GM18858 (cell line): ENCODE results near the gene SEMA6B.
"Not testable (repeated sequence)": the region's sequence is repeated elsewhere in the genome, so short reads cannot be mapped to it uniquely, and the experiment has no call there.

ENCODE experiments used
- ATAC-seq: cut with Tn5 transposase; IDR thresholded peaks from one replicate; pipeline ENCODE4 v1.9.1; 2021; ENCODE audit not compliant: unreplicated experiment

Gene SEMA6B

GRCh38 chr19:4528843-4529242 lies 30.6 kb downstream of the SEMA6B start:
- no peak for ATAC-seq

- ATAC-seq = not testable (repeated sequence)
Observed at GRCh38 chr19:4527377-4527776, 32.1 kb downstream of the SEMA6B start.

GRCh38 chr19:4525563-4526002 lies 33.9 kb downstream of the SEMA6B start:
- ATAC-seq = no peak

- no peak for ATAC-seq
Observed at GRCh38 chr19:4524808-4525562, 34.5 kb downstream of the SEMA6B start.

GRCh38 chr19:4523306-4524110 lies 36.0 kb downstream of the SEMA6B start:
- no peak for ATAC-seq

- ATAC-seq = no peak
Observed at GRCh38 chr19:4522291-4523002, 37.0 kb downstream of the SEMA6B start.

- no peak for ATAC-seq
Observed at GRCh38 chr19:4521888-4522242, 37.6 kb downstream of the SEMA6B start.

GRCh38 chr19:4521170-4521887 lies 38.2 kb downstream of the SEMA6B start:
- ATAC-seq = no peak

GRCh38 chr19:4519521-4520277 lies 39.8 kb downstream of the SEMA6B start:
- ATAC-seq = no peak

- no peak for ATAC-seq
Observed at GRCh38 chr19:4519172-4519496, 40.4 kb downstream of the SEMA6B start.

- no peak for ATAC-seq
Observed at GRCh38 chr19:4518345-4519171, 40.9 kb downstream of the SEMA6B start, which contains the start of gene PLIN4. PLIN4 (minus strand) TSS chr19:4518486; CDS start chr19:4518272, 214 bp downstream.

GRCh38 chr19:4517451-4518057 lies 41.9 kb downstream of the SEMA6B start:
- no peak for ATAC-seq

- no peak for ATAC-seq
Observed at GRCh38 chr19:4516939-4517300, 42.6 kb downstream of the SEMA6B start.

GRCh38 chr19:4516199-4516938 lies 43.1 kb downstream of the SEMA6B start:
- no peak for ATAC-seq

GRCh38 chr19:4515732-4516131 lies 43.8 kb downstream of the SEMA6B start:
- no peak for ATAC-seq

GRCh38 chr19:4513248-4513647 lies 46.2 kb downstream of the SEMA6B start:
- no peak for ATAC-seq

GRCh38 chr19:4512070-4512469 lies 47.4 kb downstream of the SEMA6B start:
- no peak for ATAC-seq

GRCh38 chr19:4511300-4512054 lies 48.0 kb downstream of the SEMA6B start:
- no peak for ATAC-seq
